ENCODE measurements around the gene GPX6.

GRCh38 chr6:28517964-28518363 lies 2.4 kb upstream of the GPX6 start:
- TF ChIP-seq CTCF (IDR thresholded peaks at IDR 0.05) (no peak), POLR2A (IDR thresholded peaks at IDR 0.05) (no peak)

Measured in thyroid gland (tissue), 4 donors.